K562 (cell line): ENCODE results near the gene B4GALT1. TPM values are rescaled to one million over a fixed set of nuclear protein-coding genes. Genes with fewer than 3 reads are reported as not detected.

Experiments
- ATAC-seq: fragments of 200-7000 bp; cut with Tn5 transposase; 3 replicates; pipeline ENCODE4 v1.9.1; 2020; ENCODE audit warnings: moderate library complexity
- BruUV-seq: library from RNA; stranded (reverse); fragments of 400-500 nt; replicated peaks from 2 replicates; lab custom pipeline; 2021; lab: Mats Ljungman, UMichigan
- CTCF ChIA-PET: fragments of 300-600 bp; formaldehyde crosslinking; extraction: SDS; loops from one replicate; lab custom pipeline; 2021; ENCODE audit warnings: low intra/inter-chr PET ratio; lab: Yijun Ruan, JAX
- POLR2A ChIA-PET: fragments of 300-600, 350-650 bp; sonication (Branson Sonifier 250); formaldehyde crosslinking; extraction: SDS; loops from one replicate; lab custom pipeline; 2021; ENCODE audit warnings: antibody characterized with exemption, inconsistent platforms; lab: Yijun Ruan, JAX
- DNase-seq, 4 experiments: peaks; one replicate each; pipeline versions ENCODE4 v3.0.0 to v3.0.0-alpha.2; 2011 to 2018; ENCODE audit warnings: low spot score in 3 of 4, mixed read lengths in 3 of 4; ENCODE audit errors: extremely low read depth in 1 of 4
- FAIRE-seq: peaks from 2 replicates; lab custom pipeline; 2011; peaks lifted over from hg19 to GRCh38; lab: Jason Lieb, UNC
- H2AFZ ChIP-seq: 2 replicates; pipeline ENCODE4 v1.6.0; 2011; ENCODE audit warnings: low read depth, low read length, control low read depth, inconsistent platforms
- H3K27ac ChIP-seq: fragments of 200-600 bp; 3 replicates; pipeline ENCODE4 v1.8.0; 2011; ENCODE audit warnings: low read depth, mild to moderate bottlenecking, control low read depth, inconsistent platforms, low read length, moderate library complexity, mixed read lengths; ENCODE audit errors: extremely low read depth
- H3K27me3 ChIP-seq, 2 experiments: fragments of 300-600 bp in 1 of 2; 2 replicates in 1 of 2; 3 replicates in 1 of 2; pipeline versions ENCODE4 v1.6.0 to v1.8.0; 2011; ENCODE audit warnings: inconsistent platforms in 2 of 2, low read length in 2 of 2, mild to moderate bottlenecking in 1 of 2, mixed read lengths in 1 of 2, moderate library complexity in 1 of 2; ENCODE audit not compliant: control insufficient read depth in 2 of 2, insufficient read depth in 2 of 2
- H3K36me3 ChIP-seq: fragments of 300-600 bp; 3 replicates; pipeline ENCODE4 v1.8.0; 2011; ENCODE audit warnings: mild to moderate bottlenecking, low read length, inconsistent platforms; ENCODE audit not compliant: control insufficient read depth, insufficient read depth
- H3K4me1 ChIP-seq, 2 experiments: fragments of 200-600 bp in 1 of 2; replicated peaks in 1 of 2; 2 replicates in 1 of 2; 3 replicates in 1 of 2; pipeline versions ENCODE4 v1.5.1 to v1.8.0; 2011; ENCODE audit warnings: inconsistent platforms in 2 of 2, low read length in 2 of 2, mild to moderate bottlenecking in 1 of 2, mixed read lengths in 1 of 2, moderate library complexity in 1 of 2; ENCODE audit not compliant: control insufficient read depth in 2 of 2, insufficient read depth in 2 of 2
- H3K4me2 ChIP-seq: 2 replicates; pipeline ENCODE4 v1.6.1; 2011; ENCODE audit warnings: low read length, control low read depth, inconsistent platforms, mixed read lengths; ENCODE audit not compliant: insufficient read depth
- H3K4me3 ChIP-seq: fragments of 200-600 bp; sonication (generic), shearing (Covaris generic); 2 replicates; pipeline ENCODE4 v1.5.1; 2016; ENCODE audit warnings: control low read depth, inconsistent platforms
- H3K79me2 ChIP-seq: fragments of 200-600 bp; 3 replicates; pipeline ENCODE4 v1.8.0; 2011; ENCODE audit warnings: low read length, inconsistent platforms; ENCODE audit not compliant: control insufficient read depth, insufficient read depth
- H3K9ac ChIP-seq, 2 experiments: 2 replicates each; pipeline versions ENCODE4 v1.6.0 to v1.6.1; 2011; ENCODE audit warnings: low read depth in 2 of 2, low read length in 2 of 2, control low read depth in 1 of 2, inconsistent platforms in 1 of 2, mild to moderate bottlenecking in 1 of 2, mixed read lengths in 1 of 2; ENCODE audit not compliant: insufficient read depth in 1 of 2
- H3K9me1 ChIP-seq: one replicate; pipeline ENCODE4 v1.6.0; 2011; ENCODE audit warnings: inconsistent platforms, mild to moderate bottlenecking, low read length, moderate library complexity; ENCODE audit not compliant: control insufficient read depth, insufficient read depth
- H3K9me3 ChIP-seq: replicated peaks from 2 replicates; pipeline ENCODE4 v1.5.1; 2011; ENCODE audit warnings: low read depth, low read length, inconsistent platforms; ENCODE audit not compliant: control insufficient read depth, insufficient read depth
- H4K20me1 ChIP-seq: replicated peaks from 2 replicates; pipeline ENCODE4 v1.6.1; 2011; ENCODE audit warnings: low read length, inconsistent platforms, mixed read lengths; ENCODE audit not compliant: control insufficient read depth, insufficient read depth
- ARHGAP35 ChIP-seq: fragments of 450-650 bp; IDR thresholded peaks from 2 replicates; pipeline ENCODE4 v1.6.1; 2018; ENCODE audit not compliant: partially characterized antibody
- CAMTA2 ChIP-seq: fragments of 250-450 bp; sonication (Bioruptor Pico); conservative IDR thresholded peaks from 2 replicates; pipeline ENCODE4 v1.5.1; 2022
- CBFA2T2 ChIP-seq: fragments of 450-650 bp; conservative IDR thresholded peaks from 2 replicates; pipeline ENCODE4 v1.6.1; 2017; ENCODE audit warnings: mild to moderate bottlenecking
- CEBPB ChIP-seq: fragments of 450-650 bp; IDR thresholded peaks from 2 replicates; pipeline ENCODE4 v1.6.1; 2016; ENCODE audit warnings: missing genetic modification characterization, missing compliant biosample characterization
- CREB1 ChIP-seq, 2 experiments: sonication (generic) in 1 of 2; formaldehyde crosslinking in 1 of 2; IDR thresholded peaks; 2 replicates each; pipeline versions ENCODE4 v1.6.1 to v1.8.0; 2012 to 2022; ENCODE audit warnings: inconsistent platforms in 1 of 2, mild to moderate bottlenecking in 1 of 2, missing genetic modification reagents in 1 of 2, moderate library complexity in 1 of 2
- EP300 ChIP-seq: IDR thresholded peaks from 2 replicates; pipeline ENCODE4 v1.6.1; 2012; ENCODE audit warnings: low read length, improper control_type of control experiment
- HDAC2 ChIP-seq: fragments of 450-650 bp; IDR thresholded peaks from 2 replicates; pipeline ENCODE4 v1.6.1; 2016; ENCODE audit warnings: mild to moderate bottlenecking
- HLTF ChIP-seq: fragments of 450-650 bp; IDR thresholded peaks from 2 replicates; pipeline ENCODE4 v1.6.1; 2016
- HMGN3 ChIP-seq: IDR thresholded peaks from 2 replicates; pipeline ENCODE4 v1.6.1; 2011; ENCODE audit warnings: borderline replicate concordance, low read depth, mild to moderate bottlenecking, mixed read lengths, low read length; ENCODE audit not compliant: insufficient read length; ENCODE audit errors: extremely low read depth
- MAFF ChIP-seq: IDR thresholded peaks from 2 replicates; pipeline ENCODE4 v1.6.1; 2012; ENCODE audit warnings: low read length, improper control_type of control experiment
- NCOA1 ChIP-seq: fragments of 450-650 bp; IDR thresholded peaks from 2 replicates; pipeline ENCODE4 v1.6.1; 2016; ENCODE audit warnings: low read depth
- NCOA4 ChIP-seq: fragments of 450-650 bp; IDR thresholded peaks from 2 replicates; pipeline ENCODE4 v1.6.1; 2018; ENCODE audit warnings: mild to moderate bottlenecking; ENCODE audit not compliant: partially characterized antibody
- PRPF4 ChIP-seq: fragments of 200-400 bp; formaldehyde crosslinking; IDR thresholded peaks from one replicate; pipeline ENCODE4 v1.6.1; 2017; ENCODE audit warnings: low read length, low read depth, mild to moderate bottlenecking; ENCODE audit not compliant: insufficient read depth, poor library complexity, severe bottlenecking
- SMARCC2 ChIP-seq: fragments of 450-650 bp; IDR thresholded peaks from 2 replicates; pipeline ENCODE4 v1.6.1; 2017; ENCODE audit warnings: antibody characterized with exemption, moderate library complexity, mild to moderate bottlenecking, low read depth
- TAF15 ChIP-seq: fragments of 200-400 bp; formaldehyde crosslinking; IDR thresholded peaks from 2 replicates; pipeline ENCODE4 v1.6.1; 2017; ENCODE audit warnings: mild to moderate bottlenecking, low read depth, low read length, moderate library complexity
- YY1 ChIP-seq, 3 experiments: IDR thresholded peaks; 2 replicates each; pipeline ENCODE4 v1.6.1; 2011; ENCODE audit warnings: low read length in 2 of 3, mild to moderate bottlenecking in 2 of 3, moderate library complexity in 2 of 3, borderline replicate concordance in 1 of 3, control low read depth in 1 of 3, low read depth in 1 of 3; ENCODE audit not compliant: insufficient read depth in 3 of 3, insufficient replicate concordance in 2 of 3, control insufficient read depth in 1 of 3, insufficient read length in 1 of 3; ENCODE audit errors: extremely low read depth in 1 of 3
- ZC3H8 ChIP-seq: fragments of 450-650 bp; IDR thresholded peaks from 2 replicates; pipeline ENCODE4 v1.6.1; 2017
- ZEB2 ChIP-seq: fragments of 450-650 bp; IDR thresholded peaks from 2 replicates; pipeline ENCODE4 v1.6.1; 2016
- ZFX ChIP-seq: sonication (generic); formaldehyde crosslinking; IDR thresholded peaks from 2 replicates; pipeline ENCODE4 v1.8.0; 2022; ENCODE audit warnings: mild to moderate bottlenecking, missing genetic modification reagents, moderate library complexity
- ZNF644 ChIP-seq: fragments of 200-800 bp; sonication (Bioruptor generic); IDR thresholded peaks from 2 replicates; pipeline ENCODE4 v1.6.1; 2016; ENCODE audit warnings: low read depth, missing genetic modification characterization, missing compliant biosample characterization
- WGBS: fragments of 100-300 bp; shearing (Covaris generic); methylation state at CpG from one replicate; pipeline ENCODE4 v1.1.6; 2016; ENCODE audit warnings: low coverage, mixed read lengths; ENCODE audit not compliant: insufficient coverage; ENCODE audit errors: missing lambda C conversion rate; 5-methylcytosine and 5-hydroxymethylcytosine counted together
- in situ Hi-C: fragments of 300-500 bp; cut with MboI; formaldehyde crosslinking; loops from 4 replicates; pipeline ENCODE4 v1.15.0; 2018; ENCODE audit warnings: inconsistent platforms, mixed read lengths
- intact Hi-C: fragments of 100-400 bp; cut with micrococcal nuclease; formaldehyde crosslinking; loops from 2 replicates; pipeline ENCODE4 v1.14.2; 2022
- polyA plus RNA-seq, 8 experiments: library from polyadenylated mRNA; depleted of rRNA in 4 of 8; stranded (reverse) in 5 of 8; unstranded in 3 of 8; fragments of >200 nt; fragmentation: Nextera tagmentation in 2 of 8; fragmentation: Illumina TruSeq in 1 of 8; extraction: Ambion mirVana in 2 of 8; extraction: Trizol in 1 of 8; gene quantifications; 2 replicates each; pipeline versions ENCODE4 v1.2.1 to v1.2.3, GENCODE V29; 2011 to 2014; ENCODE audit warnings: inconsistent platforms in 1 of 8, missing spikeins in 1 of 8
- total RNA-seq, 7 experiments: library from RNA; depleted of rRNA in 6 of 7; stranded (reverse); fragments of >200 nt in 6 of 7; fragmentation: Illumina TruSeq in 2 of 7; extraction: Trizol in 2 of 7; gene quantifications; 2 replicates each; pipeline versions ENCODE4 v1.2.1 to v1.2.3, GENCODE V29; 2011 to 2021; ENCODE audit warnings: low replicate concordance in 1 of 7
- TF ChIP-seq, protein P1 (sequence below): sonication (generic); formaldehyde crosslinking; IDR thresholded peaks from 2 replicates; pipeline ENCODE4 v1.8.0; 2023; ENCODE audit warnings: mild to moderate bottlenecking, missing genetic modification reagents

B4GALT1 gene
- total and polyA plus RNA-seq, 9 of the 15 experiments (the other 6 are each of a cell fraction or from before 2014, with no cell fraction given): 4.1 to 26.8 (median 7.1) TPM

DNA sequence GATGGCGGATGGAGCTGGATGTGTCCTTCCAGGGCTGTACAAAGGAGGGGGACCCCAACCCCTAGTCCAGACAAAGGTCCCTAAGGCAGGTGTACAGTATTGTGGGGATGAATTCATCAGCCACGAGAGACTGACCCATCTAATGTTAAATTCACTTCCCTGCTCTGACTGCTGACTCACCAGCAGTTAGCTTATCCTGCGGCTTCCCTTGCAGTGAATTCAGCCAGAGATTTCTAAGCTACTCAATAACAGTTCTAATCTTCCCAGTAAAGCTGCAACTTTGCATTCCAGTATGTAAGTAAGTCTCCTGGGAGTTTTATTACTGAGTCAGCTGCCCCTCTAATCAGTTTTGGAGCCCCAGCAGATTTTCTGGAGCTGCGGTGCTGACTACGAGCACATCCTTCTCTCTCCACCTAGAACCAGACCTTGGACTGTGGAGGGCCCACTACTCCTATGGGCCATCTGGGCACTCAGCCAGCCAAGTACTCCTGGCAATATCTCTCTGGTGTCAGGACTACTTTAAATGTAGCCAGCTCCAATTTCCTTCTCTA lies 16.1 kb downstream of the B4GALT1 start:
- intact Hi-C loops: no loop called here
- ChIA-PET CTCF (no interaction called here), POLR2A (interaction anchor here (0.6 to 1.7 kb wide), 8 partner anchors 9 to 154 kb away, joined by 3 to 14 read pairs (median 4); no protein-coding TSS in a partner anchor)
- DNase-seq: peak in 2 of 4 experiments; percentile 32 to 68
- Histone ChIP-seq H3K9me1 (no peaks in the 10 kb centered on the region), H2AFZ (no peak overlapping the region), H3K9ac (peak overlapping the region in 1 of 2 experiments; percentile 69; a peak in 1 of 4 replicates), H3K4me1 (peaks cover 4 to 20% of the 10 kb centered on the region in 2 experiments), H3K9me3 (no peaks in the 10 kb centered on the region), H3K79me2 (peaks cover 65% of the 10 kb centered on the region), H3K36me3 (no peaks in the 10 kb centered on the region), H4K20me1 (peaks cover 22% of the 10 kb centered on the region), H3K27ac (peak overlapping the region; percentile 50; the same call in 2 of the 3 replicates), H3K4me2 (peak overlapping the region; percentile 33; the same call in 1 of the 2 replicates), H3K27me3 (no peaks in the 10 kb centered on the region), H3K4me3 (no peak overlapping the region)
- BruUV-seq: no TSS peak
- 4% methylated on average over 5 of the region's 5 CpGs for WGBS
- ATAC-seq: peak; percentile 90
- FAIRE-seq: peak; percentile 82
- in situ Hi-C loops: no loop called here
- no peak for TF ChIP-seq HLTF
- TF ChIP-seq, protein P1, sequence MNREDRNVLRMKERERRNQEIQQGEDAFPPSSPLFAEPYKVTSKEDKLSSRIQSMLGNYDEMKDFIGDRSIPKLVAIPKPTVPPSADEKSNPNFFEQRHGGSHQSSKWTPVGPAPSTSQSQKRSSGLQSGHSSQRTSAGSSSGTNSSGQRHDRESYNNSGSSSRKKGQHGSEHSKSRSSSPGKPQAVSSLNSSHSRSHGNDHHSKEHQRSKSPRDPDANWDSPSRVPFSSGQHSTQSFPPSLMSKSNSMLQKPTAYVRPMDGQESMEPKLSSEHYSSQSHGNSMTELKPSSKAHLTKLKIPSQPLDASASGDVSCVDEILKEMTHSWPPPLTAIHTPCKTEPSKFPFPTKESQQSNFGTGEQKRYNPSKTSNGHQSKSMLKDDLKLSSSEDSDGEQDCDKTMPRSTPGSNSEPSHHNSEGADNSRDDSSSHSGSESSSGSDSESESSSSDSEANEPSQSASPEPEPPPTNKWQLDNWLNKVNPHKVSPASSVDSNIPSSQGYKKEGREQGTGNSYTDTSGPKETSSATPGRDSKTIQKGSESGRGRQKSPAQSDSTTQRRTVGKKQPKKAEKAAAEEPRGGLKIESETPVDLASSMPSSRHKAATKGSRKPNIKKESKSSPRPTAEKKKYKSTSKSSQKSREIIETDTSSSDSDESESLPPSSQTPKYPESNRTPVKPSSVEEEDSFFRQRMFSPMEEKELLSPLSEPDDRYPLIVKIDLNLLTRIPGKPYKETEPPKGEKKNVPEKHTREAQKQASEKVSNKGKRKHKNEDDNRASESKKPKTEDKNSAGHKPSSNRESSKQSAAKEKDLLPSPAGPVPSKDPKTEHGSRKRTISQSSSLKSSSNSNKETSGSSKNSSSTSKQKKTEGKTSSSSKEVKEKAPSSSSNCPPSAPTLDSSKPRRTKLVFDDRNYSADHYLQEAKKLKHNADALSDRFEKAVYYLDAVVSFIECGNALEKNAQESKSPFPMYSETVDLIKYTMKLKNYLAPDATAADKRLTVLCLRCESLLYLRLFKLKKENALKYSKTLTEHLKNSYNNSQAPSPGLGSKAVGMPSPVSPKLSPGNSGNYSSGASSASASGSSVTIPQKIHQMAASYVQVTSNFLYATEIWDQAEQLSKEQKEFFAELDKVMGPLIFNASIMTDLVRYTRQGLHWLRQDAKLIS (CRISPR knock-in tag): no peak
- no peak for TF ChIP-seq ZFX
- TF ChIP-seq ZC3H8: no peak
- peak; percentile 79; the same call in 1 of the 2 replicates for TF ChIP-seq HDAC2
- peak; percentile 58; the same call in 1 of the 2 replicates for TF ChIP-seq SMARCC2
- no peak for TF ChIP-seq NCOA4
- TF ChIP-seq NCOA1: no peak
- no peak for TF ChIP-seq PRPF4
- no peak for TF ChIP-seq ARHGAP35
- no peak for TF ChIP-seq ZNF644 (tag)
- TF ChIP-seq CAMTA2: no peak
- no peak for TF ChIP-seq TAF15
- peak; percentile 72 for TF ChIP-seq CBFA2T2
- TF ChIP-seq EP300: peak; percentile 24; the same call in 1 of the 2 replicates
- TF ChIP-seq YY1 (IDR thresholded peaks at IDR 0.05; ENCODE audit: borderline replicate concordance in 1 of 3, control insufficient read depth in 1 of 3, extremely low read depth in 1 of 3, insufficient read depth in 3 of 3, insufficient read length in 1 of 3, insufficient replicate concordance in 2 of 3, low read depth in 1 of 3, low read length in 2 of 3): no peak
- TF ChIP-seq CEBPB (tag): no peak
- TF ChIP-seq HMGN3: no peak
- no peak for TF ChIP-seq CREB1 (IDR thresholded peaks at IDR 0.05)
- TF ChIP-seq CREB1 (CRISPR knock-in tag; IDR thresholded peaks at IDR 0.05): no peak
- TF ChIP-seq MAFF: peak; percentile 50; the same call in 1 of the 2 replicates
- TF ChIP-seq ZEB2: no peak
